Activated B cell treated with CpG ODN at 0.5 μM for 24 hours (primary cell): ENCODE measurements around the gene TBC1D8. TPM values are rescaled to one million over a fixed set of nuclear protein-coding genes. Genes with fewer than 3 reads are reported as not detected.
A peak's percentile ranks its signal among the peaks of the same experiment; 100 is the strongest.

ENCODE experiments used
- ATAC-seq: fragments of 200-7000 bp; cut with Tn5 transposase; one replicate; pipeline ENCODE4 v1.10.0; 2021; ENCODE audit warnings: low read depth, mild to moderate bottlenecking, moderate library complexity
- CTCF ChIA-PET: fragments of 350-600 bp; sonication (Branson Sonifier 250); formaldehyde crosslinking; loops from one replicate; lab custom pipeline; 2021; ENCODE audit warnings: antibody characterized with exemption; lab: Charles Lee
- POLR2A ChIA-PET: fragments of 350-600 bp; sonication (Branson Sonifier 250); formaldehyde crosslinking; loops from one replicate; lab custom pipeline; 2021; ENCODE audit warnings: antibody characterized with exemption; lab: Charles Lee
- DNase-seq: peaks from one replicate; pipeline ENCODE4 v3.0.0; 2022
- H3K27ac Mint-ChIP-seq: one replicate; pipeline ENCODE4 v1.8.0; 2020; ENCODE audit warnings: mixed read lengths
- H3K27me3 Mint-ChIP-seq: one replicate; pipeline ENCODE4 v1.8.0; 2021; ENCODE audit warnings: mixed read lengths
- H3K36me3 Mint-ChIP-seq: one replicate; pipeline ENCODE4 v1.8.0; 2021; ENCODE audit warnings: low read depth, mixed read lengths
- H3K4me1 Mint-ChIP-seq: one replicate; pipeline ENCODE4 v1.8.0; 2021; ENCODE audit warnings: mixed read lengths
- H3K4me3 Mint-ChIP-seq: one replicate; pipeline ENCODE4 v1.8.0; 2020; ENCODE audit warnings: mild to moderate bottlenecking, mixed read lengths
- H3K9me3 Mint-ChIP-seq: one replicate; pipeline ENCODE4 v1.8.0; 2020; ENCODE audit warnings: mixed read lengths
- intact Hi-C: fragments of 100-400 bp; cut with micrococcal nuclease; formaldehyde crosslinking; loops from one replicate; pipeline ENCODE4 v1.15.1; 2024
- total RNA-seq: library from RNA; stranded (reverse); gene quantifications from 2 replicates; pipeline ENCODE4 v1.2.3, GENCODE V29; 2022
- TF ChIP-seq, protein P1 (sequence below): fragments of 200-600 bp; IDR thresholded peaks from one replicate; pipeline ENCODE4 v1.8.0; 2022; ENCODE audit warnings: antibody characterized with exemption, mild to moderate bottlenecking

Gene TBC1D8
- total RNA-seq, 1 donor from 2014 or later: 4.7 TPM

GRCh38 chr2:101040761-101041160 is 110.4 kb downstream of the TBC1D8 start:
- Mint-ChIP-seq H3K27me3 (peaks cover 3% of the 10 kb centered on the region), H3K27ac (no peak overlapping the region), H3K9me3 (no peaks in the 10 kb centered on the region), H3K4me3 (no peak overlapping the region), H3K36me3 (no peaks in the 10 kb centered on the region), H3K4me1 (peaks cover 6% of the 10 kb centered on the region)
- TF ChIP-seq, protein P1, sequence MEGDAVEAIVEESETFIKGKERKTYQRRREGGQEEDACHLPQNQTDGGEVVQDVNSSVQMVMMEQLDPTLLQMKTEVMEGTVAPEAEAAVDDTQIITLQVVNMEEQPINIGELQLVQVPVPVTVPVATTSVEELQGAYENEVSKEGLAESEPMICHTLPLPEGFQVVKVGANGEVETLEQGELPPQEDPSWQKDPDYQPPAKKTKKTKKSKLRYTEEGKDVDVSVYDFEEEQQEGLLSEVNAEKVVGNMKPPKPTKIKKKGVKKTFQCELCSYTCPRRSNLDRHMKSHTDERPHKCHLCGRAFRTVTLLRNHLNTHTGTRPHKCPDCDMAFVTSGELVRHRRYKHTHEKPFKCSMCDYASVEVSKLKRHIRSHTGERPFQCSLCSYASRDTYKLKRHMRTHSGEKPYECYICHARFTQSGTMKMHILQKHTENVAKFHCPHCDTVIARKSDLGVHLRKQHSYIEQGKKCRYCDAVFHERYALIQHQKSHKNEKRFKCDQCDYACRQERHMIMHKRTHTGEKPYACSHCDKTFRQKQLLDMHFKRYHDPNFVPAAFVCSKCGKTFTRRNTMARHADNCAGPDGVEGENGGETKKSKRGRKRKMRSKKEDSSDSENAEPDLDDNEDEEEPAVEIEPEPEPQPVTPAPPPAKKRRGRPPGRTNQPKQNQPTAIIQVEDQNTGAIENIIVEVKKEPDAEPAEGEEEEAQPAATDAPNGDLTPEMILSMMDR: no peak
- intact Hi-C loops: no loop called here
- CTCF ChIA-PET: no interaction called here
- ATAC-seq: no peak
- DNase-seq: no peak
- POLR2A ChIA-PET: no interaction called here

DNA sequence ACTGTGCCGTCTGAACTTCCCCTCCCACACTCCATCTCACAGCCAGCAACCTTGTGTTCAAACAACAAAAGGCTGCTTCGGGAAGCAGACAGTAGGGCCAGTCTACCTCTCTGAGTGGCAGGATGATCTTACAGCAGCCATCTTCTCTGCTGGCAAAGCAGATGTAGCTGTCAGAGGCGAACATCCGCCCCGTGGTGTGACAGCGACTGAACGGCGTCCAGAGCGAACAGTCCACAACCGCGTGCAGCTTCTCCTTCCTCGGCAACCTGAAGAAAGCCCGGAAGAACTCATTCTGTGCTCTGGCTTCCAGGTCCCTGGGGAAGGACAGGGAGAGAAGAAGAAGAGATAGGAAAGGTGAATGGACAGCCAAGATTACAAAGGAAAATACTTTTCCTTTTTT is 111.1 kb downstream of the TBC1D8 start:
- H3K27me3 Mint-ChIP-seq: peaks cover 3% of the 10 kb centered on the region
- H3K9me3 Mint-ChIP-seq: no peaks in the 10 kb centered on the region
- DNase-seq: no peak
- no peak for ATAC-seq
- no peak overlapping the region for H3K4me3 Mint-ChIP-seq
- ChIA-PET CTCF (interaction anchor here (1.2 kb wide), 1 partner anchor 165 kb away, joined by 4 read pairs; no protein-coding TSS in a partner anchor), POLR2A (no interaction called here)
- no peaks in the 10 kb centered on the region for H3K36me3 Mint-ChIP-seq
- intact Hi-C loops: no loop called here
- TF ChIP-seq, protein P1: no peak
- H3K4me1 Mint-ChIP-seq: peaks cover 6% of the 10 kb centered on the region
- H3K27ac Mint-ChIP-seq: no peak overlapping the region

- H3K9me3 Mint-ChIP-seq: no peaks in the 10 kb centered on the region
- ChIA-PET CTCF (interaction anchor here (1.2 to 4.9 kb wide), 2 partner anchors 167 kb away, joined by 4 to 76 read pairs; no protein-coding TSS in a partner anchor), POLR2A (no interaction called here)
- H3K36me3 Mint-ChIP-seq: no peaks in the 10 kb centered on the region
- no peak for DNase-seq
- intact Hi-C loops: no loop called here
- no peak overlapping the region for H3K4me3 Mint-ChIP-seq
- no peak overlapping the region for H3K27ac Mint-ChIP-seq
- ATAC-seq: peak; percentile 40
- H3K27me3 Mint-ChIP-seq: peaks cover 3% of the 10 kb centered on the region
- peaks cover under 1% of the 10 kb centered on the region for H3K4me1 Mint-ChIP-seq
- TF ChIP-seq, protein P1: no peak
Measured at GRCh38 chr2:101038455-101039255, 112.5 kb downstream of the TBC1D8 start.

- H3K4me1 Mint-ChIP-seq: no peaks in the 10 kb centered on the region
- ChIA-PET CTCF (interaction anchor here (0.8 to 4.9 kb wide), 3 partner anchors 116 to 169 kb away, joined by 3 to 76 read pairs (median 12); no protein-coding TSS in a partner anchor), POLR2A (no interaction called here)
- H3K27me3 Mint-ChIP-seq: peaks cover 7% of the 10 kb centered on the region
- no peak for DNase-seq
- ATAC-seq: no peak
- intact Hi-C loops: no loop called here
- no peaks in the 10 kb centered on the region for H3K9me3 Mint-ChIP-seq
- no peak overlapping the region for H3K4me3 Mint-ChIP-seq
- H3K27ac Mint-ChIP-seq: no peak overlapping the region
- TF ChIP-seq, protein P1: no peak
- H3K36me3 Mint-ChIP-seq: no peaks in the 10 kb centered on the region
Measured at GRCh38 chr2:101037161-101037755, 113.9 kb downstream of the TBC1D8 start.

DNA sequence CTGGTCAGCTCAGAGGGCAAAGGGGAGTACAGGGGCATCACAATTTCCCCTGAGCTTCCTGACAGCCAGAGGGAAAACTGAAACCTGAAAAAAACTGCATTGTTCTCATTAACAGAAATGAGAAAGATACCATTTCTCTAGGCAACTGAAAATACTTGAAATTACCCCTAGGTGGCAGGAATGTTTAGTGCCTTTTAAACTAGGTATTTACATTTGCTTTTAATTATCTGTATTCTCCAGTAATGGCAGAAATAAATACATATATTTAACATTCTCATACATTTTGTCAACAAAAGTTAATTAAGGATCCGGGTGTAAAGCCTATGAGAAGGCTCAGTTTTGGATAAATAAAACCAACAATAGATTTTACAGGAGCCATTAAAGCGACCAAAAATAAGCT is 114.6 kb downstream of the TBC1D8 start:
- Mint-ChIP-seq H3K4me3 (no peak overlapping the region), H3K9me3 (no peaks in the 10 kb centered on the region), H3K27ac (no peak overlapping the region), H3K27me3 (peaks cover 7% of the 10 kb centered on the region), H3K36me3 (no peaks in the 10 kb centered on the region), H3K4me1 (no peaks in the 10 kb centered on the region)
- ChIA-PET CTCF (interaction anchor here (0.8 to 4.9 kb wide), 4 partner anchors 10 to 169 kb away, joined by 3 to 76 read pairs (median 8); no protein-coding TSS in a partner anchor), POLR2A (no interaction called here)
- no peak for DNase-seq
- intact Hi-C loops: loop anchor here (1.0 kb wide), 2 partner anchors 116 to 169 kb away; no protein-coding TSS in a partner anchor
- TF ChIP-seq, protein P1: peak; percentile 45
- no peak for ATAC-seq
